ENCODE measurements around the gene LANCL1.
A peak's percentile ranks its signal among the peaks of the same experiment; 100 is the strongest.
"Not testable (repeated sequence)": the region's sequence is repeated elsewhere in the genome, so short reads cannot be mapped to it uniquely, and the experiment has no call there.

Gene LANCL1

DNA sequence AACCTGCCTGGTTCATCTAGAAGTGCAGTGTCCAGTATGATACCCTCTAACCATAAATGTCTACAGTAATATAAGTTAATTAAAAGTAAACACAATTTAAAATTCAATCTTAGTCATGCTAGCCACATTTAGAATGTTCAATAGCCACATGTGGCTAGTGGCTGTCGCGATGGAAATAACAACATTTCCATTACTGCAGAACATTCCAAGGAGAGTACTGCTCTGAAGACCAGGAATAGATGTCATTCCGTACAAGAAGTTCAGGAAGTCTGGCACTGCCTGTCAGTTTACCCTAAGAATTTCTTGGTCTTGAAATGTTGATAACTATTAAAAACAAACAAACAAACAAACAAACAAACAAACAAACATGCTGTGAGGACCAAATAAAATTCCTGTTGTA, 17.2 kb downstream of the LANCL1 start:
- DNase-seq: no peak

DNA sequence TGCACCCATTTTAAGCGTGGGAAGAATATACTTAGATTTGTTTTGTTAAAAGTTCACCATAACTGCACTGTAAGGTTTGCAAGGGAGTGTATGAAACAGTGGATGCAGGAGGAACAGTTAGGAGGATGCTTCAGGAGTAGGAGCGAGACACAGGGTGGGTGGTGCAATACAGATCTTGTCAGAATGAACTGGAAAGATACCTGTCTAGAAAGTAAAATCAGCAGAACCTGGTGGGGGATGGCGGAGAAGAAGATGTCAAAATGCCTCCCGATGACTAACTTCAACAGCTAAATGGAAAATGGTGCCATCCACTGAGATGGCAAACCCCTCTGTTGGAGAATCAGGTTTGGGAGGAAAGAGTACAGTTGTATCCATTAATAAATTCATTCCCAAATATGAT, 18.2 kb downstream of the LANCL1 start:
- DNase-seq: no peak

GRCh38 chr2:210456571-210456970, 20.0 kb downstream of the LANCL1 start:
- no peak for DNase-seq

GRCh38 chr2:210454336-210454735, 22.2 kb downstream of the LANCL1 start:
- DNase-seq: no peak

GRCh38 chr2:210452194-210452593, 24.4 kb downstream of the LANCL1 start:
- no peak for DNase-seq

DNA sequence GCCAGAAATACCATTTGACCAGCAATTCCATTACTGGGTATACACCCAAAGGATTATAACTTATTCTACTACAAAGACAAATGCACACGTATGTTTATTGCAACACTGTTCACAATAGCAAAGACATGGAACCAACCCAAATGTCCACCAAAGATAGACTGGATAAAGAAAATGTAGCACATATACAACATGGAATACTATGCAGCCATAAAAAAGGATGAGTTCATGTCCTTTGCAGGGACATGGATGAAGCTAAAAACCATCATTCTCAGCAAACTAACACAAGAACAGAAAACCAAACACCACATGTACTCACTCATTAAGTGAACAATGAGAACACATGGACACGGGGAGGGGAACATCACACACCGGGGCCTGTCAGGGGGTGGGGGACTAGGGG, 25.6 kb downstream of the LANCL1 start:
- not testable (repeated sequence) for DNase-seq

GRCh38 chr2:210445732-210446131, 30.8 kb downstream of the LANCL1 start:
- no peak for DNase-seq

GRCh38 chr2:210445116-210445707, 31.3 kb downstream of the LANCL1 start:
- no peak for DNase-seq

DNA sequence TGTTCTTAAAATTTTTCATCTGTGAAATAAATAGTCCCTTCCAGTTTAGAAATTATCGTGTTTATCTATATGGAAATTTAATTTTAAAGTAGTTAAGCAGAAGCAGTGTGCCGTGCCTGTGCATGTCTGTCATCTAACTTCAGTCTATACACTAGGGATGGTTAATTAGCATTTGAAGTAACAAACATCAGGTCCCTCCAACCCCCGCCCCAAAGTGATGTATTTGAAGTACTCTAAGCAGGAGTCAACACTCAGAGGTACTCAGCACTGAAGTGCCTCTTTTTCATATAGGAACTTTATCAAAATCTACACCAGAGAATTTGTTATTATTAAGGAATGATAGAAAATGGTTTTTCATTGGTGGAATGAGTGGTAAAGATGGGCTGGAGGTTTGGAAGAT, 33.0 kb downstream of the LANCL1 start:
- no peak for DNase-seq

DNA sequence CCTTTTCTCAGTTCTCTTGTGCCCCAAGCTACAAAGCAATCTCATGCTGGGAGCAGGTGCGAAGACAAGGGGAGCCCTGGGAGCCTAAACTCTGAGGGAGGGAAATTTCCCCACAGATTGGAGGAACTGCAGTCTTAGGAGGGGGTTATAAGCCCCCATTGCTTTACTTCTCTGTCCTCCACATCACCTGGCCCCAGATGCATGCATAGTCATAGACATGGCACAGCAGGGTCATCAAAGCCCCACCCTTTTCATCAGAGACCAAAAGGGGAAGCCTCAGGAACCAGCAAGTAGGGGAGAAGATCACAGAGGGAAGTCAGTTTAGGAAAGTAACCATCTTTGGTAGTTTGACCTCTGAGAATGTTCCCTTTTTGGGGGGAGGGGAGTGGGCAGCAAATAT, 33.7 kb downstream of the LANCL1 start:
- DNase-seq: no peak

DNA sequence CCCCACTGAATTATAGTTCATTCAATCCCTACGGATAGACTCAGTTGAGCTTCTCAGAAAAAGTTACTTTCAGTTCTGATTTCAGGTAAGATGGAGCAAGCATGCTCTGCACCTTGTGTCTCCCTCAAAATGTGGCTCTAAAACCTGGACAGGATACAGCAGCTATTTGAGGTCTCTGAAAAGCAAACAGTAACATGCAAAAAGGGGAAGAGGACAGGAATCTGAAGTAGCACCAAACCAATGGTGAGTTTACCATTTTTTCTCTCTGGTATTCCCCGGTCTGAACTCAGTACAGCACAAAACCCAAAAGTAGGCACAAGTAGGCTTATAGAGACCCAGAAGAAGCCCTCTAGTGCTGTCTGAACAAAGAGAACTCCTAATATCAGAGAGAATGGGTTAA, 34.1 kb downstream of the LANCL1 start:
- no peak for DNase-seq

- DNase-seq: no peak
These were observed 36.4 kb downstream of the LANCL1 start for GRCh38 chr2:210440206-210440605.

DNA sequence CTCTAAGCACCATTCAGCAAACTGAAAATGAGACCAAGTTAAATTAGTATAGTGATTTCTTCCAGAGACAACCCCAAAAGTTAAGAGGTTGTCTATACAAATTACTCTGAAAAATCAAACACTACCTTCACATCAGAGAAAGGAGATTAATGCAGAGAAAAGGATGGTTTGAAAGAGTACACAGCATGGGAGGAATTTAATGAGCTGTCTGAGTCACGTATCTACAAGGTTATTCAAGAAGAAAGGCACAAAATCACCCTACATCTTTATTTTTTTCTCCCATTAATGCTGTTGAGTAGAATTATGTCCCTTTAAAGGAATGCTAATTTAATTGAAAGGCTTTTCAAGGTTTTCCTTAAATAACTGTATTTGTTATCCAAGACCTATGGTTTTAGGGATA, 41.1 kb downstream of the LANCL1 start:
- no peak for DNase-seq

DNA sequence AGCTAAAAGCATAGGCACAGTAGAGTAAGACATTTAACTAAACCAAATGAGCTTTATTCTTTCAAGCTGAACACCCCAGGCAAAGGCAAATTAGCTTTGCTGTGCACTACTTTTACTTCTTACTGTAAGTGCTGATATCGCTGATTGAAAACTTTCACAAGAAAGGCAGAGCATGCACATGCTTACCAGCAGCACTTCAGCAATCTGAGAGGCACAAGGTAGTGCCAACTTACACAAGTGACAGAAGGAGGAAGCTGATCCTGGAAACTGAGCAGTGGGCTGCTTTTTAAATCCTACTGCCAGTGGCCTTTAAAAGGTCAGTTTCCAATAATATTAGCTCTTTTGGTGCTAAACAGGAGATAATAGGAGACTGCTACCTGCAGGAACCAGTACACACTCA, 43.9 kb downstream of the LANCL1 start:
- DNase-seq: no peak

DNA sequence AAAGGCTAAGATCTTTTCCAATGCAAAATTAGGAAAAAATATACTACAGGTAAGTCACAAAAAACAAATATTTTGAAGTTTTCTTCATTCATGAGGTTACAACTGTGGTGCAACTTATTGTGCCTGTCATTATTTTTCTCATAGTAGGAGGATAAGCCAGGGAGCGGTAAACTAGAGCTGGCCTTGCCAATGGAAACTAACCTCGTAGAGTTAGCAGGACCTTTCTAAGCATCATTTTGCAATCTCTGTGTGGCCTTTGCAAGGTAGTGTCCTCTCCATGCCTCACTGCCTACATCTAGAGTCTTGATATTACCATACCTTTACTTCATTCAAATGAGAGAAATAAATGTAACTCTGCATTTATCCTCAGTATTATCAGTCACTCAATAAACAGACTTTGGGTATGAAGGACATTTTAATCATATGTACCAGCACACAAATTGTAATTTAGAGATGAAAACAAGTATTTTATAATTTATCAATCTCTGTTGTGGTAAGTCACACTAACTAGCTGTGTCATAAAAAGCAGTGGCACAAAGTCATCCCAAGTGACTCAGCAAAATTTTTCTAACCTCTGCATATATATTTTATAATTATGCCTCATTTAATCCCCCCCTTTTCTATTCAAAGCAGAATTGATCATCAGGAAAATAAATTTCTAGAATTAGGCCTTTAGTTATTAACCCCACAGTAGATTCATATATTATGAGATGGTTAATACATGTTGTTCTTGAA, 47.0 kb downstream of the LANCL1 start:
- DNase-seq: no peak

DNA sequence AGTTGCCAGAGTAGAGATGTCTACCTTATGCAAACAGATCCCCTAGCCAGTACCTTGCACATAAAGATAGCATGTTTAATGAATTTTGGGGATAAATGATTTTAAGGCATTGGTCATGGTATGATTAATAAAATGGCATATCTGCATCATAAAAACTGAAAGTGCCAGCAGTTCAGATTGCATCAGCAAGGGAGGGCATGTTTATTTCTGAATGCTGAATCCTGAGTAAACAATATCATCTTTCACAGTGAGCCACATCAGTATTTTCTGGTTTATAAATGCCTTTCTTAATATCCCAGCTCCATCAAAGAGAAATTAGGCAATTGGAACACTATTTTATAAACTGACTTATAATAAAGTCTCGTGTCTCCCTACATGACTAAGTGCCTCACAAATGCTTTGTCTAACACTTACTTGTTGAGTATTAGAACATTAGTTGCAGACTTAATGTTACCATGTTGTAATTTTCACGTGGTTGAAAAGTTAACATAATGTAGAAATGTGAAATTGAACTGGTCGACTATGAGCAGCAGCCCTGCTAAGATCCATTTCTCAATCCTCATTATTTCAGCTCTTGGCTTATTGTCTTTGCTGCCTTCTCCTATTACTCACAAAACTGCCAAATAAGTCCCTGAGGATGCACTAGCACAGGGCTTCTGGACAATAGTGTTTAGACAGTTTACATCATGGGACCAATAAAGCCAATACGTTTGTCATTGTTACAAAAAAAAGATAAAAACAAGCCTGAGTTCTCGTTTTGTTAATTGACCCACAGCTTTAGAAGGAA, 48.0 kb downstream of the LANCL1 start:
- DNase-seq: no peak

- DNase-seq: not testable (repeated sequence)
These were observed 49.2 kb downstream of the LANCL1 start for GRCh38 chr2:210427309-210427708.

DNA sequence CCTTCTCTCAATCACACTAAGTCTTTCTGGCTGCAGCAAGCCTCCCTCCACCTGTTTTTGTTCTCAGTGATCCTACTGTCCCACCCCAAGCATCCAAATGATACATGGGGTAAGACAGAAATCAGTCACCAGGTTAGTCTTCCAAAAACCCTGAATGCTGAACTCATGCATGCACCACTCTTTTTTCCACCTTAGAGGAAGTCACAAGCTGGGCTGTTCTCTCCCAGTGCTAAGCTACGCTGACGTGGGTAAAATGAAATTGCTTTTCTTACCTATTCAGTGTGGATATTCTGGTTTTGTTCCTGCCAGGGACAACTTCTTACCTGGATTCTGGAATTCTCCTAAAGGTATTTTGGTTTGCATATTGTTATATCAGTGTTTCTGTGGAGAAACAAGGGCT, 54.2 kb downstream of the LANCL1 start:
- no peak for DNase-seq

GRCh38 chr2:210421916-210422315, 54.6 kb downstream of the LANCL1 start:
- no peak for DNase-seq

- no peak for DNase-seq
These were observed 63.9 kb downstream of the LANCL1 start for GRCh38 chr2:210412660-210413059.

DNA sequence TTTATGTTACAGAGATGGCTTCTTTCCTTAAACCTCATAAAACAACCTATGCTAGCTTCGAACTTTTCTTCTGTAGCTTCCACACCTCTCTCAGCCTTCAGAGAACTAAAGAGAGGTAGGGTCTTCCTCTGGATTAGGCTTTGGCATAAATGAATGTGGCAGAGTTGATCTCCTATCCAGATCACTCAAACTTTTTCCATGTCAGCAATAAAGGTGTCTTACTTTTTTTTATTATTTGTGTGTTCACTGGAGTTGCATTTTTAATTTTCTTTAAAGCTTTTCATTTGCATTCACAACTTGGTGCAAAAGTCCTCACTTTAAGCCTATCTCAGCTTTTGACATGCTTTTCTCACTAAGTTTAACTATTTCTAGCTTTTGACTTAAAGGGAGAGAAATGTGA, 66.0 kb downstream of the LANCL1 start:
- no peak for DNase-seq

- DNase-seq: peak; percentile 76
These were observed 77.0 kb downstream of the LANCL1 start for GRCh38 chr2:210399440-210400041.

DNA sequence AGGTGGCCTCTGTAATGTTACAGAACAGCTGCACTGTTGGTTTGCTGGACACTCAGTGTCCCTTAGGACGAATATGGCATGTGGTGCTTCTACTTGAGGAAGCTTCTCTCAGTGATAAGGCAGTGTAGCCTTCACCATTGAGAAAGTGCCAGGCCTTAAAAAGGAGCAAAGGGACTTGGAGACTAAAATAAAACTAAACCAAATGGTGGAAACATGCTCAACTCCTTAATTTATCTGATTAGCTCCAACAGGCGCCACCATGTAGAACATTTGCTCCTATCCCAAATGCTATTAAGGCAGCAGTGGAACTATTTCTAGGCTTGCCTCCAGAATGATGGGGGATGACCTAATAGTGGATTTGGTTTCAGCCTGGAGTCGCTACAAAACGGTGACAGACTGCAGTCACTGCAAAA, 84.1 kb downstream of the LANCL1 start:
- no peak for DNase-seq

DNA sequence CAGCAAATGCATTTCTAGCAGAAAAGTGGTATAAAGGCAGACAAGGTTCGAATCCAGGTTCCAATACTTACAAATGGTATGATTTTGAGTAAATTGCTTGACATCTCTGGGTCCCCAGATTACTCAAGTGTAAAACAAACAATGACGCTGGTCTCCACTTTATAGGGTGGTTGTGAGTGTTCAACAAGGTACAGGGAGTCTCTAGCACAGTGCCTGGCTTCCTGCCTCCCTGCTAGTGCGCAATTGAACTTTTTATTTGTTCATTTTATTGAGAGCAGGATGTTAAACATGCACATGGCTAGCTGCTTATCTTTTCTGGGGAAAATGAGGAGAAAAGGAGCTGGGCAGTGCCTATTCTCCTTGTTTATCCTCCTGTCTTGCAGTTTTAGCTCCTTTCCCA, 86.7 kb downstream of the LANCL1 start:
- no peak for DNase-seq
